Suppressor macrophage treated with lipopolysaccharide for 4 hours (primary cell): ENCODE measurements around the gene KCNIP2.

Experiments used
- DNase-seq: peaks from one replicate; pipeline ENCODE4 v3.0.0-alpha.2; 2020

The KCNIP2 gene

DNA sequence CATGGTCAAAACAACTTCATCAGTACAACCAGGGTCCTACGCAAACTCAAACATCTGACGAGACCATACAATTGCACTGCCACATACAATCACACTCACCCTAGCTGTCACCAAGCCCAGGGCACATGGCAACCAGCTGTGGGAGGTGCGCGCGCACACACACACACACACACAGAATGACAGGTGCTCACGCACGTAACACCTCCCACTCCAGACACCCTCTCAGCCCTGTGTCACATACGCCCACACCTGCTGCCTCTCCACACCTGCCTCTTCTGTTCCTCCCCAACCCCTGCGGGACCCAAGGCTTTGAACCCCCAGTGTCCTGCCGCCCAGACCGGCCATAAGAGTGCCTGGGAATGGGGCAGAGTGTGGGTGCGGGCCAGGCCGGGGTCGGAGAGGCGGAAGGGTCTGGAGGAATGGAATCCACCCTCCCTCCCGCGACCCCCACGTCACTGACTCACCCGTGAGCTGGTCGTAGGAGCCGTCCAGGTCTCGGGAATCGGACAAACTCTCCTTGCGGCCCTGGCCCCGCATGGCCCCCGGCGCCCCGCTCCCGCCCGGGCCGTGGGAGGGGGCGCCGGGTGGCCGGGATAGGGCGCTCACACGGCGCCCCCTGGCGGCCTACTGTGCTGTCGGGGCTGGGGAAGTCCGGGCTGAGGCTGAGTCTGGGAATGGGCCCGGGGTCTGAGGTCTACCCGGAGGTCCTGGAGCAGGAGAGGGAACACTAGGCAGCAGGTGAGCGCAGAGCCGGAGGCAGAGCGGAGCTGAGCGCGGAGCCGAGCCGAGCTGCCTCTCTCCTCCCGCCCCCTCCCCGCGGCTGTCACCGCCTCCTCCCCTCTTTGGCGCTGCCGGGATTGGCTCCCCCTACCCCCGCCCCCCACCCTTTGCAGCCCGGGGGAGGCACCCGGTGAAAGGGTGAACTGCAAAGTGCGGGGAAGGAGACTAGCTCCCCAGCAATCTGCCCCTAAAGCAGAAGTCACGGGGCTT is at the start of gene KCNIP2:
Gene KCNIP2, minus strand, starts transcription at position 769 of the 990 bp plus-strand sequence. Its CDS starts 232 bp downstream, at position 537.
- peak; percentile 39 for DNase-seq

GRCh38 chr10:101892782-101893391 is 49.3 kb upstream of the KCNIP2 start:
- no peak for DNase-seq

DNA sequence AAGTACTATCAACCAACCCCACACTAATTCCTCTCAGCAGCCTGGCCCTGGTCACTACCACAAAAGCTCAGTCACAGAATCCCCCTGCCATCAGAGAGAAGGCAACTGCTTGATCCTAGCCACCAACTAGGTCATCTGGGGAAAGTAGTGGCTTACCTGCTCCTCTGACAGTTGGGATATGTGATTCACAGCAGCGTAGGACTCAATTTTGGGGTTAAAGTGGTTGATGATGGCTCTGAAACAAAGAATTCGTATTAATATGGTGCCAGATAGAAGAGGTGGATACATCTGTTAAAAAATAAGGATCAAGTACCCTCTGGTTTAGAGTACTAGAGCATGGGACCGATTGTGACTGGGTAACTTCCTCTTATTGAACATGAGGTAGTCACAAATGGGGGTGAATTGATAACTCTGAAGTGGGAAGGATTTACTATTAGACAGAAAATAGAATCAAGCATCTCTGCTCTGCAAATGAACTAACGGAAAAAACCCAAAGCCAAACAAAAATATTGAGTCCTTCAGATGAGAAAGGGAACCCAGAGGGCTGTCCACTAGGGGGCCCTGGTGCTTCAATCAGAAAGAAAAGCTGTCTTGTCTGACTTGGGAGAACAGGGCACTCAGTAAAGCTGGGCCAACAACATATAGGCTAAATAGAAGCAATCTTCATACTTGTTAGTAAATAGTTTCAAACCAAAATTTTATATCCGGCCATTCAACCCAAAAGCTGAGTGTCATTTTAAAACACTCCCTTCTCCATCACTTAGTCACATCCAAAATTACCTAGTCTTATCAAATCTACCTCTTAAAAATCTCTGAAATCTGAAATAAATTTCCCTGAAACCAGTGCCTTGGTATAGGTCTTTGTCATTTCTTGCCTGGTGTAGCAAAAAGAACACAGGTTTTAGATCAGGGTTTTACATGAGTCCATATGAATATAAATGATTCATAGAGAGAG is 45.9 kb upstream of the KCNIP2 start:
- DNase-seq: peak; percentile 82

- no peak for DNase-seq
These were observed 44.8 kb upstream of the KCNIP2 start for GRCh38 chr10:101888251-101888949.

DNA sequence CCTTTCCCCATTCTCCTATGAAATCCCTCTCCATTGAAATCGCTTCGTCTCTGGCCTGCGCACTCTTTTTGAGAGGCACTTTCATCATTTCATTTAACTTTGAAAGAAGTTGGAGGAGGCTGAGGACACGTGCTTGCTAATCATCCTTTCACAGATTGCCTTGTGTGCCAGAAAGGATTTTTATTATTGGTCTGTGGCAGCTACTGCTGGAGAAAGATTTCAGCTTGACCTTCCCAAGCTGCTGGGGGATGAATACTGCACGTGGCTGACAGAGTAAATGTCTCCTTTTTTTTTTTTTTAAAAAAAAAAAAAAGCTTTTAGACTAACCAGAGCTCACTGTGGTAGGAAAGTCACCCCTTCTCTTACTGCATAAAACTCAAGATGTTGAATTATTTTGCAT is 44.2 kb upstream of the KCNIP2 start:
- DNase-seq: no peak

DNA sequence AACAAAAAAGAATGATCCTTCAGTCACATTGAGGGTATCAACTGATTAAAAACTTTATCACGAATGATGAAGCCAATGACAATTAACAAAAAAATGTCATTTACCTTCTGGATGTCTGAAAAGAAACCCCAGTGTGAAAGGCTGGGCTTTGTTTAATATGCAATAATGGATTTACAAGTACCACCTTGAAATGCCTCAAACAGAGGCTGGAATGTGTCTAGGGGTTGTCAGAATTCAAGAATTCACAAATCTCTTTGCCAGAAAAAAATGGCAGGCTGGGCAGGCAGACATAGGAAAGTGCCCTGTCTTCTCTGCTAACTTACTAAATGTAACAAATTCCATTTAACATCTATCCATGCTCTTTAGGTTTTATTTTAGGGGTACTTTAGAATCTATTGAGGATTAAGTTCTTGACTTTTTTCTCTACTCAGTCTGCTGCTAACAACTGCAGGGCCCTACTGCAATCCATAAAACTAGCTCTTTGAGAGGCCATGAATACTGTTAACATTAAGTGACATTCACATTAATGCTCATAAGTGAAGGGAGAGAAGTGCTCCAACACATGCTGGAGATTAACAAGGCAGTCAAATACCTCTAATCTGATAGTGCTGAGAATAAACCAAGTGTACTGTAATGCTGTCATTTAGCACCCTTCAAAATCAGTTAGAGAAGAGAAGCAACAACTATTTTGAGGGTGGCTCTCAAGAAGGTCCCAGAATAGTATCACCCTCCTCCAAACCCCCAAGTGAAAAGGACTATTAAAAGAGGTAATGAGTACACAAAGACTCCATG is 43.1 kb upstream of the KCNIP2 start:
- no peak for DNase-seq

DNA sequence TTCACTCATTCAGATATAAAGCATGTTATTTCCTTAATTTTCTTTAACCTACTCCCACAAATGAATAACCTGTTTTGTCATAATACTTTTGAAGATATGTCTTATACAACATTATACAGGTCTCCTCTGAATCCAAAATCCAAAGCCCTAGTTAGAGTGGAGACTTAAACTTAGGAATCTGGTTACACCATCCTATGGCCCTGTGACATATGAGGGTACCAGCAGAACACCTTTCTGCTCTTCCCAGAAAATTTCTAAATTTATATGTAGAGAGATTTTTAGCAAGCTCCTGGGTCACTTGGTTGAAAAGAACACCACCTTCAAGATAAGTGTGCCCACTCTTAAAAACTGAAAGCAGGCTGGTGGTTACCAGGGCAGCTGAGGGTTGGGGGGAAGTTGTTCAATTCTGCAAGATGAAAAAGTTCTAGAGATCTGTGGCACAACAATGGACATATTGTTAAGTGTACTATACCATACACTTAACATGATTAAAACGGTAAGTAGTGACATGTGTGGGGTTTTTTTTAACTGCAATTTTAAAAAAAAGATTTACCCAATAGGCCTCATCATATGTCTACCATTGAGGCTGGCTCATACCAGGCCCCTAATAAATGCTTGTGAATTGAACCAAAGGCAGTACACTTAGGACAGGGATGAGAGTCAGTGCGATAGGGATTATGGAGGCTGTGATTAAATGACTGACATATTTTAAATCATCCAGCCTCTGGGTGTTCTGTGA is 37.6 kb upstream of the KCNIP2 start:
- no peak for DNase-seq

DNA sequence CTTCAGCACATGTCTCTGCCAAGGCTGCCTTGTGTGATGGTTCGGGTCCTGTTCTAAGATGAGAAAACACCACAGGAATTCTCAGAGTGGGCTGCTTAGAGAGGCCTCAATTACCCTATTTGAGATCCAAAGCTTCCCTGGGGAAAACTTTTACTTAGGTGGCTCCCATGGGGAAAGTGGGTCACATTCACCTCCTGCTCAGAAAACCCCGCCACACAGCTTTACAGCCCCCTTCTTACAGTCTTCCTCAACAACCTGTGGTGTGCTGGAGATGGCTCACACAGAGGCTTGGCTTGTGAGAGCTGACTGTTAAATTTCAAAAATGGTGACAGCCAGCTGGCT is 36.6 kb upstream of the KCNIP2 start:
- DNase-seq: no peak

DNA sequence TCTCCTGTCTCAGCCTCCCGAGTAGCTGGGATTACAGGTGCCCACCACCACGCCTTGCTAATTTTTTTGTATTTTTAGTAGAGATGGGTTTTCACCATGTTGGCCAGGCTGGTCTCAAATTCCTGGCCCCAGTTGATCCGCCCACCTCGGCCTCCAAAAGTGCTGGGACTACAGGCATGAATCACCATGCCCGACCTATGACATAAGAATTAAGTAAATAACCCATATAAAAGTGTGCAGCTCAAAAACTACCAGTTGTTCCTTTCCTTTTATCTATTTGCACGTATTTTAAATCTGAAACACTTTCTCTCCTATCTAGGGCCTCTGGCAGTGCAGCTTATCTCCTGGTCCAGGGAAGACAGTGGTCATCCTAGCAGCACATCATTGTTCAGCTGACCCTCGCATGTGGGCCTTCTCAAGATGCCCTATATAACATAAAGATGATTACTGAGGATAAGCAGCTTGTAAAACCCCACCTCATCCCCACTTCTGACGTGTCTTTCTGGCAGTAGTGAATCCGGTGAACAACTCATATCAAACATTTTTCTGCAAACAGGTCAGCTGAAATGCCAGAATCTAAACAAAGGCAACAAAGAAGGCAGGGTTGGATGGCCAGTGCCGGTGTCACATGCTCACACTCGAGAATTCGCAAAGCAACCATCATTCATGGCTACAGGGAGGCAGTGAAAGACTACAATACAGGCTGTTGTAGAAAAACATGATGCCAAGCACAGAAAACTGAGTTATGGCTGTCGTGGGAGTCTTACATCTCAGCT is 36.0 kb upstream of the KCNIP2 start:
- DNase-seq: peak; percentile 31

DNA sequence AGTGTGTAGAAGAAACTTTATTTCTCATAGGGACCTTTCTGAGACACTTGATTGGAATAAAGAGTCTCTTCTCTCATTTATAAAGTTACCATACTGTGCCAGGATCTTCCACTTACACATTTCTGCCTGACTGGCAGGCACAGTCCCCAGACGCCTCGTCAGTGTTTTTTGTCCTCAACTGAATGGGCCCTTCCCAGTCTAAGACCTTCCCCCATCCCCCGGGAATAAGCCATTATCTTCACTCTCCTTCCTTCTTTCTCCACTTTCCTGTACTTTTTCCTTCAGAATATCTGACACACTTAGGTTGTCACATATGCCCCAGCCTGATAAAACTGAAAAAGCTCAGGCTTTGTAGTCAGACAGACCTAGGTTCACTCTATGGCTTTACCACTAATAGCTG is 35.3 kb upstream of the KCNIP2 start:
- no peak for DNase-seq

DNA sequence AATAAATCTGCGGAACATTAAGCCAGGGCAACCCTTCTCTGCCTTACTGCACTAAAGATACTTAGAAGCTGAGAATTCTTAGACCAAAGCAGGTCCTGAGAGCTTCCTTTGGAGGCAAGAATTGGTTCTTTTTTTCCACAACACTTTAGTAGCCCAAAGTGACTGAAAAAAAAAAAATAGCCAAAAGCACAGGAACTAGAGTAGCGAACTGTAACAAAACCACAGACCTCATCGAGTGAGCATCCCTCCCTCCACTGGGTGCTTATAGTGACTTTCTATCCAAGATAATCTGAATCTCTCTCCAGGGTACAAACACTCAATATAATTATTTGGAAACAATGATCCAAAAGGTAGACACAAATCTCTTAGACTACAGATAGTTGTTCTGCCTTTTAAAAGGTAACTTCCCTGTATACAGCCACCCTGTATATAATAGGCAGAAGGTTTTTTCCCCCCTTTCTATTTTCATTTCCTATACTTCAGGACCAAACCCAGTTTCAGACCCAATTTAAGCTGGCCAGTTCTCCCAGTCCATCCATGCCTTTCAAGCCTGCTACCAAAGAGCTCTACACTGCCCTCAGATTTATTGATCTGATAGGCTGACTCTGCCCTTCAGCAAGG is 31.6 kb upstream of the KCNIP2 start:
- no peak for DNase-seq

- no peak for DNase-seq
These were observed 30.7 kb upstream of the KCNIP2 start for GRCh38 chr10:101874252-101874651.

GRCh38 chr10:101867931-101868330 is 24.3 kb upstream of the KCNIP2 start:
- DNase-seq: no peak

GRCh38 chr10:101859530-101859929 is 15.9 kb upstream of the KCNIP2 start:
- no peak for DNase-seq

GRCh38 chr10:101858723-101859500 is 15.3 kb upstream of the KCNIP2 start:
- DNase-seq: no peak

DNA sequence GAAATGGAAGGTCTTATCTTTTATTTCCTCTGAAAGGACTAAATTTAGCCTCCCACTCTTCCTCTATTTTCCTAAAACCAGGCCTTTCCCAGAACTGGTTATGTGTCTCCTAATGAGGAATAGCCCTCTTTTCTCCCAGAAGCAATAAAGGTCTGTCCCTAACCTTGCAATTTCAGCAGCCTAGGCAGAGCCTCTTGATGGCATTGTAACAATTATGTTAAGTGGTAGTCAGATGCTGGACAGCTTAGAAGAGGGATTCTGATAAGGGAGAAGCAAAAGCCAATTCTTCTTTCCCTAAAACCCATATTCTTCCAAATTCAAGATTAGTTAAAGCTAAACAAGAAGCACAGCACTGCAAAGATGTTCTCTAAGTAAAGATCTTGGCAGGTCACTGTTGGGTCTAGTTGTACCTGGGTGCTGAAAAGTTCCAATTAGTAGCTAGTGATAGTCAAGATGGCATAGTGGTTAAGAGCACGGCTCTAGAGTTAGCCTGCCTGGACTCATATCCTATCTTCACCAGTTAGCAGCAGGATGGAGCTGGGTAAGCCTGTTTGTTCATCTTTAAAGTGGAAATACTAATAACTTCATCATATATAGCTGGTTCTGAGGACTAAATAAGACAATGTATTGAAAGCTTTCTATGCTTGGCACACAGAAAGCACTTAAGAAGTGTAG is 14.3 kb upstream of the KCNIP2 start:
- DNase-seq: no peak

DNA sequence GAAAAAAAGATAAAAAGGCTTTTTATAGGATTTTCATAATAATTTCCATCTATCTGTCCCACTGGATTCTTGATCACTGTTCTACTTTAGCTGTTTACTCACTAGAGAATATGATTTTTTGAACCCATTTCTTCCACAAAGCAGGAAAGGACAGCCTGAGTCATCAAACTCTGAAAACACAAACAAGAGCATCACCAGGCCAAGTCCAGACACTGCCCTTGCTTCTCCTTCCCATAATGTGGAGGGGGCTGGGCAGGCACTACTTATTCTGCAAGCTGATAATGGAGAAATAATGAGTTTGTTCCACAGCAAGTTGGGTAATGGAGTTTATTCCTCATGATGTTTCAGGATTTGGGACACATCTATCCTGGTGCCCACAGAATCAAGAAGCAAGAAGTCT is 13.0 kb upstream of the KCNIP2 start:
- DNase-seq: peak; percentile 31
